ENCODE data around the gene B3GNT4.

Gene B3GNT4

GRCh38 chr12:122228092-122228491 is 24.6 kb downstream of the B3GNT4 start:
- no peak for DNase-seq (ENCODE audit: low read depth, low spot score)
- TF ChIP-seq CTCF (IDR thresholded peaks at IDR 0.05; ENCODE audit: low read depth, low read length): no peak
- in situ Hi-C loops (cut with HindIII; ENCODE audit: low sequenced_read_pairs): no loop called here
- H3K4me3 ChIP-seq (ENCODE audit: low read depth, low read length): no peak overlapping the region

- no peak for TF ChIP-seq CTCF (IDR thresholded peaks at IDR 0.05; ENCODE audit: low read depth, low read length)
- DNase-seq (ENCODE audit: low read depth, low spot score): no peak
- in situ Hi-C loops (cut with HindIII; ENCODE audit: low sequenced_read_pairs): no loop called here
These were observed 27.3 kb downstream of the B3GNT4 start for GRCh38 chr12:122230798-122231197.

GRCh38 chr12:122232691-122233090 is 29.2 kb downstream of the B3GNT4 start:
- in situ Hi-C loops (cut with HindIII; ENCODE audit: low sequenced_read_pairs): no loop called here
- H3K4me3 ChIP-seq (ENCODE audit: low read depth, low read length): no peak overlapping the region
- DNase-seq (ENCODE audit: low read depth, low spot score): no peak
- no peak for TF ChIP-seq CTCF (IDR thresholded peaks at IDR 0.05; ENCODE audit: low read depth, low read length)

More at GRCh38 chr12:122230798-122231197, 27.3 kb downstream of the B3GNT4 start:
- no peak overlapping the region for H3K4me3 ChIP-seq (ENCODE audit: low read depth, low read length)

GRCh38 chr12:122235741-122236140 is 32.2 kb downstream of the B3GNT4 start:
- no peak overlapping the region for H3K4me3 ChIP-seq (ENCODE audit: low read depth, low read length)
- TF ChIP-seq CTCF (IDR thresholded peaks at IDR 0.05; ENCODE audit: low read depth, low read length): no peak
- DNase-seq (ENCODE audit: low read depth, low spot score): no peak
- in situ Hi-C loops (cut with HindIII; ENCODE audit: low sequenced_read_pairs): no loop called here

- H3K4me3 ChIP-seq (ENCODE audit: low read depth, low read length): no peak overlapping the region
- TF ChIP-seq CTCF (IDR thresholded peaks at IDR 0.05; ENCODE audit: low read depth, low read length): no peak
- DNase-seq (ENCODE audit: low read depth, low spot score): no peak
- in situ Hi-C loops (cut with HindIII; ENCODE audit: low sequenced_read_pairs): no loop called here
These were observed 35.4 kb downstream of the B3GNT4 start for GRCh38 chr12:122238861-122239260.

- no peak for TF ChIP-seq CTCF (IDR thresholded peaks at IDR 0.05; ENCODE audit: low read depth, low read length)
- no peak for DNase-seq (ENCODE audit: low read depth, low spot score)
- H3K4me3 ChIP-seq (ENCODE audit: low read depth, low read length): no peak overlapping the region
- in situ Hi-C loops (cut with HindIII; ENCODE audit: low sequenced_read_pairs): no loop called here
These were observed 40.5 kb downstream of the B3GNT4 start for GRCh38 chr12:122243965-122244364.

Measured in astrocyte of the spinal cord (primary cell).